ENCODE data around the gene MACROD1.

MACROD1 gene, protein sequence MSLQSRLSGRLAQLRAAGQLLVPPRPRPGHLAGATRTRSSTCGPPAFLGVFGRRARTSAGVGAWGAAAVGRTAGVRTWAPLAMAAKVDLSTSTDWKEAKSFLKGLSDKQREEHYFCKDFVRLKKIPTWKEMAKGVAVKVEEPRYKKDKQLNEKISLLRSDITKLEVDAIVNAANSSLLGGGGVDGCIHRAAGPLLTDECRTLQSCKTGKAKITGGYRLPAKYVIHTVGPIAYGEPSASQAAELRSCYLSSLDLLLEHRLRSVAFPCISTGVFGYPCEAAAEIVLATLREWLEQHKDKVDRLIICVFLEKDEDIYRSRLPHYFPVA

DNA sequence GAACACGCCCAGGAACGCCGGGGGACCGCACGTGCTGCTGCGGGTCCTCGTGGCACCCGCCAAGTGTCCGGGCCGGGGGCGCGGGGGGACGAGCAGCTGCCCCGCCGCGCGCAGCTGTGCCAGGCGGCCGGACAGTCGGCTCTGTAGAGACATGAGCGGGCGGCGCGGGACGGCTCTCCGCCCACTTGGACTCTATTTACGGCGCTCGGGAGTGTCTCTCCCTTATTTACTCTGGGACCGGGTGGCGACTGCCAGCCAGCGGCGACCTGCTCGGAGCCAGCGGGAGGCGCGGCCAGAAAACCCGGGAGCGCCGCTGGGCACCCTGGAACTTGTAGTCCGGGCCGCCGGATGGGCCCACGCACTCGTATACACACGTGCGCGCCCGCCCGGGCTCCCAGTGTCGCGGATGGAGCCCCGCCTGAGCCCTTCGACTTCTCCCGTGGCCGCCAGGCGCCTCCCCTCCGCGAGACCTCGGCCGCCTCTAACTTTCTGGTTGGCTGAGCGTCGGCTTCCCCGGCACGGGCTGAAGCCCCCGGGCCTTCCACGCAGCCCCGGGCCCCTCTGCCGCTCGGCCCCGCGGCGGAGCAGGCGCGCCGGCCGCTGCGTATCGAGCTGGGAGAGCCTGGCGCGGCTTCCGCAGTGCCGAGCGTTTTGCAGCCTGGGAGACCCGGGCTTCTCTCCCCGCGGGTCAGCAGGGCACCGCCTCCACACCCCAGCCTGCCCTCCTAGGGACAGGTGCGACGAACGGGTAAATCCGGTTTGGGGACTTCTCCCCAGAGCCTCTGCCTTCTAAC lies at the start of gene MACROD1:
Gene MACROD1, minus strand, starts transcription at position 272 of the 794 bp plus-strand sequence. Its CDS starts 119 bp downstream, at position 153.
- Histone ChIP-seq H3K27ac (peak within 1 kb of the TSS; percentile 92), H3K36me3 (peaks cover 11% of the 10 kb centered on the region), H3K9ac (peak within 1 kb of the TSS; percentile 91), H3K9me3 (no peaks in the 10 kb centered on the region), H3K4me1 (peaks cover 54% of the 10 kb centered on the region), H3K4me2 (peak within 1 kb of the TSS; percentile 99), H3K4me3 (peak within 1 kb of the TSS; percentile 87), H3K27me3 (no peaks in the 10 kb centered on the region), H4K20me1 (peaks cover 21% of the 10 kb centered on the region)
- TF ChIP-seq Cebpa-rat (IDR thresholded peaks at IDR 0.05): no peak

DNA sequence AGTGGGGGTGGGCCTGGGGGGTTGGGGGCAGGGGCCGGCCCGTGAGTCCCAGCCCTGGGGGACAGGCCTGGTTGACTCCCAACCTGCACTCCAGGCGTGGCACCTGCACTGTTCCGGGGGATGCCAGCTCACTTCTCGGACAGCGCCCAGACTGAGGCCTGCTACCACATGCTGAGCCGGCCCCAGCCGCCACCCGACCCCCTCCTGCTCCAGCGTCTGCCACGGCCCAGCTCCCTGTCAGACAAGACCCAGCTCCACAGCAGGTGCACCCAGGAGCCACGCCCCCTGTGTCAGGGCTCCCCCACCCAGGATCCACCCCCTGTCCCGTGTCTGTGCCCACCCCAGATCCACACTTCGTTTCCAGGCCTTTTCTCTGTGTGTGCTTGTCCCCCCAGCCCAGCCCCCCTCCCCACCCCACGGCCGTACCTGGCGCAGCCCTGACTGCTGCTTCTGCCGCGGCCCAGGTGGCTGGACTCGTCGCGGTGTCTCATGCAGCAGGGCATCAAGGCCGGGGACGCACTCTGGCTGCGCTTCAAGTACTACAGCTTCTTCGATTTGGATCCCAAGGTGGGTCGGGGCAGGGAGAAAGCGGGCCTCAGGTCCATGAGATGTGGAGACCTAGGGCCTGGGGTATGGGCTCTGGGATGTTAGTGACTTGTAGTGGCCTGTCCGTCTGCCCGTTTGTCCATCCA lies 45.4 kb upstream of the MACROD1 start:
- no peak for TF ChIP-seq Cebpa-rat (IDR thresholded peaks at IDR 0.05)
- Histone ChIP-seq H3K4me3 (no peak overlapping the region), H3K27ac (0 out of 2 replicates have a peak overlapping the region, but pooled peaks have one; percentile 16), H3K4me1 (peaks cover 79% of the 10 kb centered on the region), H4K20me1 (peaks cover 49% of the 10 kb centered on the region), H3K4me2 (0 out of 2 replicates have a peak overlapping the region, but pooled peaks have one; percentile 74), H3K9ac (no peak overlapping the region), H3K36me3 (peaks cover 65% of the 10 kb centered on the region), H3K27me3 (no peaks in the 10 kb centered on the region), H3K9me3 (no peaks in the 10 kb centered on the region)

DNA sequence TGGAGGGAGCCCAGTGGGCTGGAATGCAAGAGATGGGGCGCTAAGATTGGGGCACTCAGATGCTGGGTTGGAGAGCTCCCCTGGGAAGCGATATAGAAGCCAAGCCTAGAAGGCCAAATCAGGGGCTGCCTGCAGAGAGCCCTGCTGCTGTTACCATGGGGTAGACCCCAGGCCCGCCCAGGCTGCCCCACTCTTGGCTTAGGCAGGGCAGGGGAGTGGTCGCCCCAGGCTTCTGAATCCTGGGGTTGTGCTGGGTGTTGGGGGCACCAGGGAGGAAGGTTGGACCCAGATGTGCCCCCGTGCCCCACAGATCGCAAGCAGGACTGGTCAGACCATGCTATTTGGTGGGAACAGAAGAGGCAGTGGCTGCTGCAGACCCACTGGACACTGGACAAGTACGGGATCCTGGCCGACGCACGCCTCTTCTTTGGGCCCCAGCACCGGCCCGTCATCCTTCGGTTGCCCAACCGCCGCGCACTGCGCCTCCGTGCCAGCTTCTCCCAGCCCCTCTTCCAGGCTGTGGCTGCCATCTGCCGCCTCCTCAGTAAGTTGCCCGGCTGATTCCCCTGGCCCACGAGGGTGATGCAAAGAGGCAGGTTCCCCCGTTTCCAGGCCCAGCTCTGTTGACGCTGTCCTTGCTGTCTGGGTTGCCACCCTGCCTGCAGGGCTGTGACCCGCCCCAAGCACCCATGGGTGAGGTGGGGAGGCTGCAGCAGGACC lies 44.5 kb upstream of the MACROD1 start:
- H4K20me1 ChIP-seq: peaks cover 49% of the 10 kb centered on the region
- H3K36me3 ChIP-seq: peaks cover 65% of the 10 kb centered on the region
- no peak for TF ChIP-seq Cebpa-rat (IDR thresholded peaks at IDR 0.05)
- H3K9me3 ChIP-seq: no peaks in the 10 kb centered on the region
- H3K27ac ChIP-seq: peak overlapping the region; percentile 26; the same call in 1 of the 2 replicates
- H3K27me3 ChIP-seq: no peaks in the 10 kb centered on the region
- H3K4me1 ChIP-seq: peaks cover 79% of the 10 kb centered on the region
- no peak overlapping the region for H3K4me3 ChIP-seq
- H3K4me2 ChIP-seq: peak overlapping the region; percentile 97
- peak overlapping the region; percentile 18; the same call in 1 of the 2 replicates for H3K9ac ChIP-seq

DNA sequence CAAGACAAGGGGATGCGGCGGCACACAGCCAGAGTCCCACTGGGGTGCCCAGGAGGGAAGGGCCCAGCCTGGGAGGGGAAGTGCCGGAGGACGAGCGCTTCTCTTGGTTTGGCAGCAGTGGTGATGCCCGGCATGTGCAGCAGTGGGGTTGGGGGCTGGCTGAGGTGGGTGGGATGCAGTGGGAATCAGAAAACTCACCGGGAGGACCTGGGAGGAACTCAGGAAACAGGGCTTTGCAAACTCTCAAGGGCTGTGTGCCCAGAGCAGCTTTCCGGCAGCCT lies 43.6 kb upstream of the MACROD1 start:
- Histone ChIP-seq H3K4me2 (peak overlapping the region; percentile 97), H3K36me3 (peaks cover 64% of the 10 kb centered on the region), H3K4me1 (peaks cover 79% of the 10 kb centered on the region), H4K20me1 (peaks cover 49% of the 10 kb centered on the region), H3K27ac (peak overlapping the region; percentile 99), H3K4me3 (peak overlapping the region; percentile 94), H3K9me3 (no peaks in the 10 kb centered on the region), H3K9ac (peak overlapping the region; percentile 98), H3K27me3 (no peaks in the 10 kb centered on the region)
- TF ChIP-seq Cebpa-rat (IDR thresholded peaks at IDR 0.05): no peak

DNA sequence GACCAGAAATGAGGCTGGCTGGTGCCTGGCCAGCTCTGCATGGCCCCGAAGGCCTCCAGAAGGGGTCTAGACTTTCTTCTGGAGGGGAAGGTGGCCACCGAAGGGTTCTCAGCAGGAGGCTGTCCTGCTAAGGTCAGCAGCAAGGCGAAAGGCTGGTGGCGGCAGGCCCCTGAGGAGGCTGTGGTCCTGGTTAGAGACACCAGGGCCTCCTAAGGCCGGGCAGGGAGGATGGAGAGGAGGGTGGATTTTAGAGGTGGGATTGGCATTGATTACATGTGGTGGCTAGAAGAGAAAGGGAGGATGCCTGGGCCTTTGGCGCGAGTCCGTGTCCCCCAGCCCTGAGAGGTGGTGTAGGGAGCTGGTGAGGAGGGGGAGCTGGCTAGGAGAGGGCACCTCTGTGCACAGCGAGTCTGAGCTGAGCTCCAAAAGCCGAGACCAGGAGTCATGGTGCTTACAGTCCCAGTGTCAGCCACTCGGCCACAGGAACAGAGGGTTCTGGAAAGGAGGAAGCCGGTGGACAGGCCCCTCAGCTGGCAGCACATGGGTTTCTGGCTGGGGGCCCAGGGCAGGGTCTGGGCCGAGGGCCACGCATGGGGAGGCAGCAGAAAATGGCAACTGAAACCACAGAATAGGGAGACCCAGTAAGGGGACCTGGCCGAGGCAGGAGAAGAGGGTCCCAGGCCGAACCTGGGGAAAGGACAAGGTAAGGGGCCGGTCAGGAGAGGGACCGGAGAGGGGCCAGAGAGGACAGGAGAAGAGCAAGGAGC lies 43.1 kb upstream of the MACROD1 start:
- Histone ChIP-seq H3K4me1 (peaks cover 79% of the 10 kb centered on the region), H3K9me3 (no peaks in the 10 kb centered on the region), H4K20me1 (peaks cover 53% of the 10 kb centered on the region), H3K9ac (peak overlapping the region; percentile 98), H3K36me3 (peaks cover 59% of the 10 kb centered on the region), H3K27me3 (no peaks in the 10 kb centered on the region), H3K4me2 (peak overlapping the region; percentile 97), H3K4me3 (peak overlapping the region; percentile 94), H3K27ac (peak overlapping the region; percentile 99)
- TF ChIP-seq Cebpa-rat (IDR thresholded peaks at IDR 0.05): no peak

DNA sequence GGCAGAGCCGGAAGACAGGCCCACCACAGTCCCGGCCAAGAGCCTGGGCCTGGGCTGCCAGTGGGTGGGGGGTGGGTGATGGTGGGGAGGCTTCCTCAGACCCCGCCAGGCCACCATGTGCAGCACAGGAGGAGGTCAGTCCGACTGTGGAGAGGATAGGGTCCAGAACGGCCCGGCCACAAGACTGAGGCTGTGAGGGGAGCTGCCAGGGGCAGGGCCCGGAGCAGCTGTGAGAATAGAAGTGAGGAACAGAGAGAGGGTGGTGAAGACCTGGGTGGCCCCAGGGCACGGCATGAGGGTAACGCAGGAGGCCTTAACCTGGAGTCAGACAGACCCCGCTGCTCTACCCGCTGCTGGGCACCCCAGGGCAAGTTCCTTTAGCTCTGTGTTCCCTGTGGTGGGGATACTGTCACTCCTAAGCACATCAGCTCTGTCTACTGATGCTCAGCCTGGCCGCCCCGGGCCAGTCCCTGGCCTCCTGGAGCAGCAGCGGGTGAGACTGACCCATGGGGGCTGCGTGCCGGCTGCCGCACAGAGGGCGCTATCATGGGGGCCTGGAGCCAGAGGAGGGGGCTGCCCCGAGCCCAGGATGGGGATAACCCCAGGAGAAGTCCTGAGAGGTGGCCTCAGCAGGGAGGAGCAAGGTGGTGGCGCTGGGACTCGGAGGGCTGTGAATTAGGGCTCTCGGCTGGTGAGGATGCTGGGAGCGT lies 42.3 kb upstream of the MACROD1 start:
- peak overlapping the region; percentile 94 for H3K4me3 ChIP-seq
- peak overlapping the region; percentile 98 for H3K9ac ChIP-seq
- no peaks in the 10 kb centered on the region for H3K9me3 ChIP-seq
- H3K4me1 ChIP-seq: peaks cover 77% of the 10 kb centered on the region
- peak overlapping the region; percentile 97 for H3K4me2 ChIP-seq
- no peaks in the 10 kb centered on the region for H3K27me3 ChIP-seq
- peak overlapping the region; percentile 99 for H3K27ac ChIP-seq
- H4K20me1 ChIP-seq: peaks cover 56% of the 10 kb centered on the region
- peaks cover 54% of the 10 kb centered on the region for H3K36me3 ChIP-seq
- TF ChIP-seq Cebpa-rat (IDR thresholded peaks at IDR 0.05): no peak

DNA sequence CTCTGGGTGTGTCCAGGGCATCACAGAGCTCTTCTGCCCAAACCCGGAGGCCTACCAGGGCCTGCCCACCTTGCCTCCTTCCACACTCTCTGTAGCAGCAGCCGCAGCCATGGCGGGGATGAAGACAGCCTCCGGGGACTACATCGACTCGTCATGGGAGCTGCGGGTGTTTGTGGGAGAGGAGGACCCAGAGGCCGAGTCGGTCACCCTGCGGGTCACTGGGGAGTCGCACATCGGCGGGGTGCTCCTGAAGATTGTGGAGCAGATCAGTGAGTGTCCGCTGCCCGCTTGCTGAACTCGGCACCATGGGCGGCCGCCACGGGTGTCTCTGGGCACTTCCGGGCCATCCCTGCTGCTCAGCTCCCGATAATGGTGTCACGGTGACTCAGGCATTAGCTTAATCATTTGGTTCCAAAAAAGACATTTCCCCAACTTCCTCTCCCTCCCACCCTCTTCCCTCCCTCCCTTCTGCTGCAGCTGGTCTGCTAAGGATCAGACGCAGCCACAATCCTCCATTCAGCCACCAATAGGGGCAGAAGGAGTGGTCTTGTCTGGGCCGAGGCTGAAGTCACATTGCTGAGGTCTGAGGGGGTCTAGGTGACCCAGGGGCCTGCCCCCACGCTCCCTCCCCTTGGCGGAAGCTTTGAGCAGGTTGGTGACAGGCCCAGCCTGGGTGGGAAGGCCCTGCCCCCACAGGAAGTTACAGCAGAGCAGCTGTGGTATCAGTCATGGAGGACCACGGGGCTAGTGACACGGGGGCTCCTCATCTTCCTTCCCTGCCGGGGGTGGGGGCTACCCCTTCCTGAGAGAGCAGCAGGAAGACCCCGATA lies 41.6 kb upstream of the MACROD1 start:
- no peaks in the 10 kb centered on the region for H3K9me3 ChIP-seq
- H3K4me1 ChIP-seq: peaks cover 69% of the 10 kb centered on the region
- no peak for TF ChIP-seq Cebpa-rat (IDR thresholded peaks at IDR 0.05)
- H3K9ac ChIP-seq: peak overlapping the region; percentile 98
- peak overlapping the region; percentile 99 for H3K27ac ChIP-seq
- peaks cover 47% of the 10 kb centered on the region for H3K36me3 ChIP-seq
- peaks cover 62% of the 10 kb centered on the region for H4K20me1 ChIP-seq
- peak overlapping the region; percentile 97 for H3K4me2 ChIP-seq
- H3K4me3 ChIP-seq: peak overlapping the region; percentile 94
- no peaks in the 10 kb centered on the region for H3K27me3 ChIP-seq
